Calu3 (cell line): ENCODE results near the gene MMRN2. TPM values are rescaled to one million over a fixed set of nuclear protein-coding genes. Genes with fewer than 3 reads are reported as not detected.

Experiments
- BruUV-seq: library from RNA; stranded (reverse); fragments of 400-500 nt; replicated peaks from 2 replicates; lab custom pipeline; 2021; lab: Mats Ljungman, UMichigan
- CTCF ChIA-PET: fragments of 300-600 bp; sonication (Branson Sonifier 250); formaldehyde crosslinking; loops from one replicate; lab custom pipeline; 2022; ENCODE audit warnings: antibody characterized with exemption; lab: Charles Lee
- DNase-seq: peaks from one replicate; pipeline ENCODE4 v3.0.0; 2022
- H3K27ac Mint-ChIP-seq: one replicate; pipeline ENCODE4 v1.8.0; 2022; ENCODE audit warnings: mixed read lengths; ENCODE audit not compliant: unreplicated experiment
- H3K27me3 Mint-ChIP-seq: one replicate; pipeline ENCODE4 v1.8.0; 2022; ENCODE audit warnings: mixed read lengths; ENCODE audit not compliant: unreplicated experiment
- H3K36me3 Mint-ChIP-seq: one replicate; pipeline ENCODE4 v1.8.0; 2022; ENCODE audit warnings: mild to moderate bottlenecking, moderate library complexity, mixed read lengths; ENCODE audit not compliant: insufficient read depth, unreplicated experiment
- H3K4me1 Mint-ChIP-seq: one replicate; pipeline ENCODE4 v1.8.0; 2022; ENCODE audit warnings: mild to moderate bottlenecking, low read depth, mixed read lengths; ENCODE audit not compliant: unreplicated experiment
- H3K4me3 Mint-ChIP-seq: one replicate; pipeline ENCODE4 v1.8.0; 2022; ENCODE audit warnings: mild to moderate bottlenecking, low read depth, moderate library complexity, mixed read lengths; ENCODE audit not compliant: unreplicated experiment
- H3K9me3 Mint-ChIP-seq: one replicate; pipeline ENCODE4 v1.8.0; 2022; ENCODE audit warnings: low read depth, mixed read lengths; ENCODE audit not compliant: unreplicated experiment
- intact Hi-C: fragments of 100-400 bp; cut with micrococcal nuclease; formaldehyde crosslinking; loops from one replicate; pipeline ENCODE4 v1.10.0; 2022; ENCODE audit not compliant: unreplicated experiment
- total RNA-seq: library from RNA; stranded (reverse); gene quantifications from 2 replicates; pipeline ENCODE4 v1.2.3, GENCODE V29; 2022
- TF ChIP-seq, protein P1 (sequence below): fragments of 200-600 bp; IDR thresholded peaks from one replicate; pipeline ENCODE4 v1.8.0; 2022; ENCODE audit warnings: antibody characterized with exemption; ENCODE audit not compliant: unreplicated experiment

Gene MMRN2
- total RNA-seq, 1 experiment from 2014 or later: not detected

GRCh38 chr10:86905429-86905828 is 52.0 kb downstream of the MMRN2 start:
- no peaks in the 10 kb centered on the region for H3K36me3 Mint-ChIP-seq
- CTCF ChIA-PET: interaction anchor here (0.6 kb wide), 1 partner anchor 35 kb away, joined by 3 read pairs; no protein-coding TSS in a partner anchor
- H3K27ac Mint-ChIP-seq: no peak overlapping the region
- H3K4me1 Mint-ChIP-seq: no peaks in the 10 kb centered on the region
- TF ChIP-seq, protein P1, sequence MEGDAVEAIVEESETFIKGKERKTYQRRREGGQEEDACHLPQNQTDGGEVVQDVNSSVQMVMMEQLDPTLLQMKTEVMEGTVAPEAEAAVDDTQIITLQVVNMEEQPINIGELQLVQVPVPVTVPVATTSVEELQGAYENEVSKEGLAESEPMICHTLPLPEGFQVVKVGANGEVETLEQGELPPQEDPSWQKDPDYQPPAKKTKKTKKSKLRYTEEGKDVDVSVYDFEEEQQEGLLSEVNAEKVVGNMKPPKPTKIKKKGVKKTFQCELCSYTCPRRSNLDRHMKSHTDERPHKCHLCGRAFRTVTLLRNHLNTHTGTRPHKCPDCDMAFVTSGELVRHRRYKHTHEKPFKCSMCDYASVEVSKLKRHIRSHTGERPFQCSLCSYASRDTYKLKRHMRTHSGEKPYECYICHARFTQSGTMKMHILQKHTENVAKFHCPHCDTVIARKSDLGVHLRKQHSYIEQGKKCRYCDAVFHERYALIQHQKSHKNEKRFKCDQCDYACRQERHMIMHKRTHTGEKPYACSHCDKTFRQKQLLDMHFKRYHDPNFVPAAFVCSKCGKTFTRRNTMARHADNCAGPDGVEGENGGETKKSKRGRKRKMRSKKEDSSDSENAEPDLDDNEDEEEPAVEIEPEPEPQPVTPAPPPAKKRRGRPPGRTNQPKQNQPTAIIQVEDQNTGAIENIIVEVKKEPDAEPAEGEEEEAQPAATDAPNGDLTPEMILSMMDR: no peak
- BruUV-seq: no TSS peak
- H3K27me3 Mint-ChIP-seq: no peaks in the 10 kb centered on the region
- DNase-seq: no peak
- intact Hi-C loops: no loop called here
- H3K4me3 Mint-ChIP-seq: no peak overlapping the region
- H3K9me3 Mint-ChIP-seq: no peaks in the 10 kb centered on the region

- Mint-ChIP-seq H3K4me3 (no peak overlapping the region), H3K27ac (no peak overlapping the region), H3K4me1 (no peaks in the 10 kb centered on the region), H3K36me3 (no peaks in the 10 kb centered on the region), H3K9me3 (no peaks in the 10 kb centered on the region), H3K27me3 (no peaks in the 10 kb centered on the region)
- CTCF ChIA-PET: no interaction called here
- DNase-seq: no peak
- intact Hi-C loops: no loop called here
- BruUV-seq: no TSS peak
- TF ChIP-seq, protein P1: no peak
Observed at GRCh38 chr10:86904600-86904999, 52.8 kb downstream of the MMRN2 start.

DNA sequence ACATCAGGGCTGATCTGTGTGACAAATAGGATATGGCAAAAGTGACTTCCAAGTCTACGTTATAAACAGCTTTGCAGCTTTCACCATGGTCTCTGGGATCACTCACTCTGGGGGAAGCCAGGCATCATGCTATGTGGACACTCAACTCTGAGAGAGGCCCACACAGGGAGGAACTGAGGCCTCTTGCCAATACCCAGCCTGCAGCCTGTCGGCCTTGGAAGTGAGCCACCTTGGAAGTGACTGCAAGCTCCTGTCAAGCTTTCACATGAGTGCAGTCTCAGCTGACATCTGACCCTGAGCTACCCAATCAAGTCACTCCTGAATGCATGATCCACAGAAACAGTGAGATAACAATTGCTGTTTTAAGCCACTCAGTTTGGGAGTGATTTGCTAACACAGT is 56.5 kb downstream of the MMRN2 start:
- Mint-ChIP-seq H3K36me3 (no peaks in the 10 kb centered on the region), H3K27me3 (no peaks in the 10 kb centered on the region), H3K9me3 (no peaks in the 10 kb centered on the region), H3K4me3 (no peak overlapping the region), H3K27ac (no peak overlapping the region), H3K4me1 (no peaks in the 10 kb centered on the region)
- BruUV-seq: no TSS peak
- intact Hi-C loops: no loop called here
- TF ChIP-seq, protein P1: no peak
- DNase-seq: no peak
- CTCF ChIA-PET: interaction anchor here (0.5 to 0.6 kb wide), 2 partner anchors 79 to 135 kb away, joined by 3 to 5 read pairs; no protein-coding TSS in a partner anchor

DNA sequence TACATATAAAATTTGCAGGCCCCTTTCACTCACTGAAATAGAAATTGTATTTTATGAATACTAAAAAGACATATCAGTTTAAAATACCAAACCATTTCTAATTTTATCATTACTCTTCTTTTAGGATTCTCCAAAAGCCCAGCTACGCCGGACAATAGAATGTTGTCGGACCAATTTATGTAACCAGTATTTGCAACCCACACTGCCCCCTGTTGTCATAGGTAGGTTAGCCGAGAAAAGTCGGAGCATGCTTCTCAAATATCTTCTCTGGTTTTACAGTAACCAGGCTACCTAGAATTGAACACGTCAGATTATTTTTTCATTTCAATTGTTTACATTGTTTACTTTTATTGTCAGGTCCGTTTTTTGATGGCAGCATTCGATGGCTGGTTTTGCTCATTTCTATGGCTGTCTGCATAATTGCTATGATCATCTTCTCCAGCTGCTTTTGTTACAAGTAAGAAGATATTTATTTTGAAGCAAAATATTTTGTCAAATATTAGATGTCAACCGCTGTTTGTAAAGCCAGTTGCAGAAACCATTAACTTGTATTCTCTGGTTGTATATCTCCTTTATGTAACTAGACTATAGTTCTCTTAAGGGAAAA is 57.6 kb downstream of the MMRN2 start:
- BruUV-seq: no TSS peak
- Mint-ChIP-seq H3K27ac (no peak overlapping the region), H3K4me1 (no peaks in the 10 kb centered on the region), H3K36me3 (no peaks in the 10 kb centered on the region), H3K9me3 (no peaks in the 10 kb centered on the region), H3K27me3 (no peaks in the 10 kb centered on the region), H3K4me3 (no peak overlapping the region)
- TF ChIP-seq, protein P1: no peak
- DNase-seq: peak; percentile 58
- intact Hi-C loops: loop anchor here (1.0 to 5.0 kb wide), 2 partner anchors 187 to 211 kb away; no protein-coding TSS in a partner anchor
- CTCF ChIA-PET: interaction anchor here (1.2 kb wide), 1 partner anchor 206 kb away, joined by 4 read pairs; no protein-coding TSS in a partner anchor
